GM21786 (cell line): ENCODE data around the gene CIDEC.
A peak's percentile ranks its signal among the peaks of the same experiment; 100 is the strongest.
"Not testable (repeated sequence)": the region's sequence is repeated elsewhere in the genome, so short reads cannot be mapped to it uniquely, and the experiment has no call there.

Source experiments
- ATAC-seq: cut with Tn5 transposase; IDR thresholded peaks from one replicate; pipeline ENCODE4 v1.9.1; 2021; ENCODE audit not compliant: unreplicated experiment

The CIDEC gene

DNA sequence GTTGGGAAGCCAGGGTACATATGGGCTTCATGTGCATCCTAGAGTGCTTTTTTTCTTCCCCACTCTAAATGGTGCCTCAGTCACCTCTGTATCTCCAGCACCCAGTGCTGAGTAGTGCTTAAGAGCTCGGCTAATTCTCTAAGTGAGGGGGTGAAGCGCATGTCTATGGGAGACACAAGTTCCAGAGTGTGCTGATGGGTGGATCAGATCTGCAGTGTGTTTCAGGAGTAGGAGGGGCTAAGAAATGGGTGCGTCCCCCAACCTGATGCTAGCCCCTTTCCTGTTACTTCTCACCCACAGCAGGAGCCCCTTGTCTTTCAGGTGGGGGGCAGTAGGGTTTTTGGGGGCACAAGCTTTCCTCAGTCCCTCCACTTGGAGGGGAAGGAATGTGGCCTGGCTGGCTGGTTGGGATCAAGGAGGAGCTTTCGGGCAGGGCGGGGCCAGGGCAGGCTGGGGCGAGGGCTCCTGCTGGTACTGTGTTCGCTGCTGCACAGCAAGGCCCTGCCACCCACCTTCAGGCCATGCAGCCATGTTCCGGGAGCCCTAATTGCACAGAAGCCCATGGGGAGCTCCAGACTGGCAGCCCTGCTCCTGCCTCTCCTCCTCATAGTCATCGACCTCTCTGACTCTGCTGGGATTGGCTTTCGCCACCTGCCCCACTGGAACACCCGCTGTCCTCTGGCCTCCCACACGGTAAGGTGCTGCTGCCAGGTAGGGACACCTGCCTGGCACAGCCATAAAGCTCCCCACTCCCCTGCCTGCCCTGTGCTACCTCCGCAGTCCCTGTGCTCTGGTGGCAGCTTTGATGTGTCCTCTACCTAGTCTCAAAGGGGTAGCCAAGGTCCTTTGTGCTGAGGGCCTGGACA, 22.6 kb upstream of the CIDEC start, which contains the start of gene IL17RE:
Gene IL17RE, plus strand, starts transcription at position 477 of the 866 bp plus-strand sequence. Its CDS starts 85 bp downstream, at position 562.
- no peak for ATAC-seq

DNA sequence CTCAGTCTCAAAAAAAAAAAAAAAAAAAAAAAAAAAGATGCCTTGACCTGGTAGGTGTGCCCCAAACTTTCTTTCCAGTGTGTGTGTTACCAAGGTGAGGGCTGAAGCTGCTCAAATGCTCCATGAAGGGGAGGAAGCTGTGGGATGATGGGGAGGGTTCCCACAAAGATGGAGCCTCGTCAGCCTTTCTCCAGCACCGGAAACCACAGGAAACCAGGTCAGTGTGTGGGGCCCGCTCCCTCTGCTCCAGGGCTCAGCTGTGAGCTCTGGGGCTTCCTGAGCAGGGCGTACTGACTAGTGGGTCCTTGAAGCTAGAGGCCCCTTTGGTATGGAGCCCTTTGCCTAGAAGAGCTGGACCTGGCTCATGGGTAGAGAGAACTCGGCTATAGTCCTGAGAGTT, 21.9 kb upstream of the CIDEC start:
- ATAC-seq: no peak

DNA sequence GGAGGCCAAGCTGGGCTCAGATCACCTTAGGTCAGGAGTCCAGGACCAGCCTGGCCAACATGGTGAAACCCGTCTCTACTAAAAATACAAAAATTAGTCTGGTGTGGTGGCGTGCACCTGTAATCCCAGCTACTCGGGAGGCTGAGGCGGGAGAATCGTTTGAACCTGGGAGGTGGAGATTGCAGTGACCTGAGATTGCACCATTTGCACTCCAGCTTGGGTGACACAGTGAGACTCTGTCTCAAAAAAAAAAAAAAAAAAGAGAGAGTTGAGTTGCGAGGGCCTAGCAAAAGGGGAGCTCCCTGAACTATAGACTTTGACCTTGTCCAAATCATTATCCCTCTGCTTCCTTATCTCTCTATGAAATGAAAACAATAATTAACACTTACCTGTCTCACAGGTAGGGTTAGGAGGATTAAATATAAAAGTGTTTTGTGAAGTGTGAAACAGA, 20.9 kb upstream of the CIDEC start:
- not testable (repeated sequence) for ATAC-seq

DNA sequence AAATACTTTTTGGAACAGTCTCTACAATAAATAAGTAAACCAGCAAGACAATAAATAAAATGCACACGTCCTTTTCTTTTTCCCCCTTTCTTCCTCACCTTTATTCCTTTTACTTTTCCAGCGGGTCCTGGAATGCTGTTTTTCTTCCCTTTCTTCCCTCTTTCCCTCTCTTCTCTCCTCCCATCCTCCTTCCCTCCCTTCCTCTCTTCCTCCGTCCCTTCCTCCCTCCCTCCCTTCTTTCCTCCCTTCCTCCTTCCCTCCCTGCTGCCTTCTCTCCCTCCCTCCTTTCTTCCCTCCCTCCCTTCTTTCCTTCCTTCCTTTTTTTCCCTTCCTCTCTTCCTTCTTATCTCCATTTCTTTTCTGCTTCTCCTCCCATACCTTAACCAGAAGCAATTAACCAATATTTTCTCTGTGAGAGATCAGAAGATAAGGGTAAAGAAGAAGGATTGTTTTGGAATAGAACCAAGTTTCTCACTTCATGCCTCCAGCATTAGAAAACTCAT, 19.3 kb upstream of the CIDEC start:
- no peak for ATAC-seq

DNA sequence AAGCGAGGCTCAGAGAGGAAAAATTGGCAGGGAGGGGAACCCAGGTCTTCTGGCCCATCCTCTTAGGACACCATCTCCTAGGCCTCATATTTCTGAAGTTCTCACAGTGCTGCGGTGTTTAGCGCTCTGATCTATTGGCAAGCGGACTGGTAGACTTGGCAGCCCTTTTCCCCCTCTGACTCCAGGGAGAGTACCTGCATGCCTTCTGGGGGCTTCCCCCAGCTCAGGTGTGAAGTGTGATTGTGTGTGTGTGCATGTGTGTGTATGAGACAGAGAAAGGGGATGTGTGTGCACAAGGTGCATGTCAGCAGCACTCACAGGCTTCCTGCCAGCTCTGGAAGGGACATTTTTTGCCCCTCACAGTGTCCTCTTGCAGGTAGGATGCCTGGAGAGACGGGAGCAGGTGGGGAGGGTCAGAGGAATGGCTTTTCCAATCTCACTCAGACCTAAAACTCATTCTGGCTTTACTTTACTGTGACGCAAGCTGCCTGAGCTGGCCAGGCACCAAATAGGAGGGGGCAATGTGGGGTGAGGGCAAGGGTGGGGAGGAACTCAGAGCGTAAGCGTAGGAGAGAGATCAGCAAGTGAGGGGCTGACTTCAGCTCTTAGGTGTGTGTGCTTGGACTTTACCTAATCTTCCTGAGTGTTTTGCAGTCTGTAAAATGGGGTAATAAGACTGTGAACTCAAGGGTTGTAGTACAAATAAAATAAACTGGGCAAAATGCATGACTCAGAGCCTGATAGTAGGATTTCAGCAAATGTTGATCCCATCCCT, 18.6 kb upstream of the CIDEC start:
- ATAC-seq: no peak

DNA sequence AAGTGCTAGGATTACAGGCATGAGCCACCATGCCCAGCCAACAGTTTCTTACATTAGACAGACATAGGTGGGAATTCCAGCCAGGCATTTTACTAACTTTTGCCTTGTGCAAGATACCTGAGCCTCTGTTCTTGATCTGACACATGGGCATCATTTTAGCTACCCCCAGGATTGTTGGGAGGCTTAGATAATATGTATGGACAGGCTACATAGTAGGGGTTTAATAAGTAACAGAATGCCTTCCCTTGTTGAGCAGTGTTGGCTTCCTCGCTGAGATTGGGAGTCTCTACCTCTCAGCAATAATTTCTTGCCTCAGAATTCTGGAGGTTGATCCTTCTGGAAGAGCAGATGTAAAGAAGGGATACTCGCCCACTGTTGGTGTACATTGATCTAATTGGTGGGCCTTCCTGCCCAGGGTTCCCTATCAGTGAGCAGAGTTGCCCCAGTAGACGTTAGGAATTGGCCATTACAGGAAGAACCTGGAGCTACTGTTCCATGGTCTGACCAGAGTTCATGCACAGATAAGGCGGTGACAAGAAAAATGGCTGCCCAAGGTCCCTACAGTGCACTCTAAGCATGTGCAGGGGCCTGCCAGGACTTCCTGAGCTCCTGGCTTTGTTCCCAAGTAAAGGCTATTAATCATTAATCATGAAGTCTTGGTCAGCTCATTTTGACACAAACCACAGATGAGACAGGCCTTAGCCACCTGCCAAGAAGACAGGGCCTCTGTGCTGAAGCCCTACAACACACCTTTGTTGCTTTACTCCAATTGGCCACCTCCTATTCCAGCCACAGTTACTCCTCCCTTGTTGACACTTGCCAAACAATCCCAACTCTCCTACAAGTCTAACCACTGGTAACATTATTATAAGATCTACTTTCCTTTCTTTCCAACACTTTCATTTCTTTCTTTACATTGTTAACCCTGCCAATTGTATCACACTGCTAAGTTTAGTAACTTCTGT, 17.6 kb upstream of the CIDEC start:
- peak; percentile 68 for ATAC-seq

DNA sequence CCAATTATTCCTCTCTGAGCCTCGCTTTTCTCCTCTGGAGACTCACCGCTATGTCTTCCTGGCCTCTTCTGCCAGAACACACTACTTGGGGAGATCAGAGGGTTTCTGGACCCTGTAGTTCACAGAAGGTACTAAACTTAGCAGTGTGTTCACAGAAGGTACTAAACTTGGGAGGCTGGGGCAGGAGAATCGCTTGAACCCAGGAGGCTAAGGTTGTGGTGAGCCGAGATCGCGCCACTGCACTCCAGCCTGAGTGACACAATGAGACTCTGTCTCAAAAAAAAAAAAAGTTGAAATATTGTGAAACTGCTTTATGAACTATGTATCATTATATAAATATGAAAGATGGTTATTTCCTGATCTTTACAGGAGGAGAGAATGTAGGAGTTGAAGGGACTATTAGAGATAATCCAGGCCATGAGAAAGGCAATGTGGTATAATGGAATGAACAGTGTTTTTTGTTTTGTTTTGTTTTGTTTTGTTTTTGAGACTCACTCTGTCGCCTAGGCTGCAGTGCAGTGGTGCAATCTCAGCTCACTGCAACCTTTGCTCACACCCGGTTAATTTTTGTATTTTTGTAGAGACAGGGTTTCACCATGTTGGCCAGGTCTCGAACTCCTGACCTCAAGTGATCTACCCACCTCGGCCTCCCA, 16.8 kb upstream of the CIDEC start:
- ATAC-seq: not testable (repeated sequence)

DNA sequence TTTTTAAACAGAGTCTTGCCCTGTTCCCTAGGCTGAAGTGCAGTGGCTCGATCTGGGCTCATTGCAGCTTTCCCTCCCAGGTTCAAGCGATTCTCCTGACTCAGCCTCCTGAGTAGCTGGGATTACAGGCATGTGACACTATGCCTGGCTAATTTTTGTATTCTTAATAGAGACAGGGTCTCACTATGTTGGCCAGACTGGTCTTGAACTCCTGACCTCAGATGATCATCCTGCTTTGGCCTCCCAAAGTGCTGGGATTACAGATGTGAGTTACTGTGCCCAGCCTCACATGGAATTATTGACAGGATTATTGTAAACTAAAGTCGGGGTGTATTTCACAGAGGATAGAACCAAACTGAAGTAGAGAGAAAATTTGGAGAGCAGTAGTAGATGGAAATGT, 15.7 kb upstream of the CIDEC start:
- not testable (repeated sequence) for ATAC-seq

DNA sequence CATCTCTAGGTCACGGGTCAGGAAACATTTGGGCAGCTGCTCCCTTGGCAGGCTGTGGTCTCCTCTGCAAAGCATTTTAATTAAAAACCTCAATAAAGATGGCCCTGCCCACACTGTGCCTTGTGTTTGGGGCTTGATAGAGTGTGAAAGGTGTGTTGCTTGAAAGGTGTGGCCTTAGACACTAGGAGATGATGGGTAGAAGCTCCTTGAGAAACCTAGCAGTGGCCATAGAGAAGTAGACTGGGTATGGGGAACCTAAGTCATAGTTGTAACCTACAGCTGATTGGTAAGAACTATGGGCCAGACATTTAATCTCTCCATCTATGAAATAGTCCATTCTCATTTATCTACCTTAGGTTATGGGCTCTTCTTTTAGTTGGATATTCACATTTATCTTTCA, 13.7 kb upstream of the CIDEC start:
- no peak for ATAC-seq

DNA sequence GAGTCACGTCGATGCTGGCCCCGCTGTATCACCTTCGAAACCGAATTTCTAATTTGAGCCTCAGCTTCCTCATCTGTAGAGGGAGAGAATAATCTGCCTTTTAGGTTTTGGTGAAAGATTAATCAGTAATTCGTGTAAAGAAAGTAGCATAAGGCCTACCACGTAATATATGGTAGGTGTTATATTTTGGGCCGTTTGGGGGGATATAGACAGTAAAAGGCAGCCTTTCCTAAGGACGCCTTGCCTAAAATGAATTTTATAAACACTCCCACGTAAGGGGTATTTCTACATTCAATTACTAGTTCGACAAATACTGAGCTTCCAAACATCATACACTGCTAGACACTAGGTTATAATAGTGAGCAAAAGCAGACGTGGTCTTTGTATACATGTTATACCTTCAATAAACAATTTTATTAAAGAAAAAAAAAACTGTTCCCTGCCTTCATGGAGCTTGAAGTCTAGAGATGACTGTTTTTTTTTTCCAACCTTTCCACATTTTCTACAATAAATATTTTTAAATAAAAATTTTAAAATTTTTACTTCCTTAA, 11.1 kb upstream of the CIDEC start:
- no peak for ATAC-seq

DNA sequence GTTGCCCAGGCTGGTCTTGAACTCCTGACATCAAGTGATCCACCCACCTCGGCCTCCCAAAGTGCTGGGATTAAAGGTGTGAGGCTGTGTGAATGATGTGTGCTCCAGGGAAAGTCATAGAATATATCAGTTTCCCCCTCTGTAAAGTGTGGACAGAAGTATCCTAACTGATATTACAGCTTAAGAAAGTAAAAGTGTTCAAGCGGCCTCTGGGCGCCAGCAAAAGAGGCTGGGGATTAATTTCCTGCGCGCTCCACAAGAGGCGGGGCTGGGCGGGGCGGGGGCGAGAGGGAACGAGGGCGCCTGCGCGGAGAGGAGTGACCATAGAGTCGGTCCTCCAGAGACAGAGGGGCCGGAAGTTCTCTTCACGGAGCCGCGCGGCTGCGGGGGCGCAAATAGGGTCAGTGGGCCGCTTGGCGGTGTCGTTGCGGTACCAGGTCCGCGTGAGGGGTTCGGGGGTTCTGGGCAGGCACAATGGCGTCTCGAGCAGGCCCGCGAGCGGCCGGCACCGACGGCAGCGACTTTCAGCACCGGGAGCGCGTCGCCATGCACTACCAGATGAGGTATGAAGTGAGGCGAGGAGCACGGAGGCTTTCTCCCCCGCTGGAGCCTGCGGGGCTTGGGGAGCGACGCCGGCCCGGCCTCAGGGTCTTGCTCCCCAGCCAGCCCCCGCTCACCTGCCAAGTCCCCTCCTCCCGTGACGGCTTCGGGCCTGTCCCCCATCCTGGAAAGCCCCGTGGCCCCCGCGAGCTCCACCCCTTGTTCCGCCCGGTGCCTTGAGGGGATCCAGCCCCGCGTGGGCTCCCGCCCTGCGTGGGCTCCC, 10.4 kb upstream of the CIDEC start, which contains the start of gene JAGN1:
Gene JAGN1, plus strand, starts transcription at position 362 of the 823 bp plus-strand sequence. Its CDS starts 113 bp downstream, at position 475.
- ATAC-seq: peak; percentile 73

DNA sequence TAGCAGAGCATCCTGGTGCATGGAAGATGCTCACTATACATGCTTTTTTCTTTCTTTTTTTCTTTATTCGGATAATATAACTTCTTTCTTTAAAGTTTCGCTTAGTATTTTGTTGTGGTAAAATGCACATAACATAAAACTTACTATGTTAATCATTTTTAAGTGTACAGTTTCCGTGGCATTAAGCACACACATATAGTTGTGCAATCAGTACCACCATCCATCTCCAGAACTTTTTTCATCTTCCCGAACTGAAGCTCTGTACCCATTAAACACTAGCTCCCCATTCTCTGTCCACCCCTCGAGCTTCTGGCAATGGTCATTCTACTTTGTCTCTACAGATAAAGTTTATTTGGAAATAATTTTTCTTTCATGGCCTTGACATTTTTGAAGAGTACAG, 9.4 kb upstream of the CIDEC start:
- ATAC-seq: no peak

DNA sequence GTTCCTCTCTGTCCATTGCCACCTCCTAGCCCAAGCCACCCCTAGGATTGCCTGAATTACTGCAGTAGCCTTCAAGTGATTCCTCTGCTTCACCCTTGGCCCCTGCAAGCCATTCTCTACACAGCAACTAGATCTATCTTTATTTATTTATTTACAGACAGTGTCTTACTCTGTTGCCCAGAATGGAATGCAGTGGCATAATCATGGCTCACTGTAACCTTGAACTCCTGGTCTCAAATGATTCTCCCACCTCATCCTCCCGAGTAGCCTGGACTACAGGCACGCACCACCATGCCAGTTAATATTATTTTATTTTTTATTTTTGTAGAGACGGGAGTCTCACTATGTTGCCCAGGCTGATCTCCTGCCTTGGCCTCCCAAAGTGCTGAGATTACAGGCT, 8.5 kb upstream of the CIDEC start:
- ATAC-seq: no peak

DNA sequence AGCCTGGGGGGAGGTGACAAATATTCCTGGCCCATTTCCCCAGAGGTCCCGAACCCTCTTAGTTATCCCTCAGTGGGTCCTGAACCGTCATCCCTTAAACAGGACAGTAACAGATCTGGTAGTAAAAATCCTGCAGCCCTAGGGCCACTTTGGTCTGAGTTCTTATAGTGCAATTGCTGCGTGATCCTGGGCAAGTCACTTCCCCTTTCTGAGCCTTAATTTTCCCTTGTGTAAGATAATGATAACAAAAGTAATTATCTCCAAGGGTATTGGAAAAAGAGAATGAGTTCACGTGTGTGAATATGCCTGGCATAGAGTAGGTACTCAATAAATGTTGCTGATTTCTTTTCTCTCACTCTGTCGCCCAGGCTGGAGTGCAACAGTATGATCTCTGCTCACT, 7.4 kb upstream of the CIDEC start:
- ATAC-seq: no peak

DNA sequence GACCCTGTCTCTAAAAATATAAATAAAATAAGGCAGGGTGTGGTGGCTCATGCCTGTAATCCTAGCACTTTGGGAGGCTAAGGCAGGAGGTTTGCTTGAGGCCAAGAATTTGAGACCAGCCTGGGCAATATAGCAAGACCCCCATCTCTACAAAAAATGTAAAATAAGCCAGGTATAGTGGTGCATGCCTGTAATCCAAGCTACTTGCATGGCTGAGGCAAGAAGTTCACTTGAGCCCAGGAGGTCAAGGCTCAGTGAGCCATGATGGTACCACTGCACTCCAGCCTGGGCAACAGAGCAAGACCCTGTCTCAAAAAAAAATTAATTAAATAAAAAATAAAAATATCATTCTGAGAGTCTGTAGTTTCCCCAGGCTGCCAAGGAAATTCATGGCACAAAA, 6.3 kb upstream of the CIDEC start:
- no peak for ATAC-seq

DNA sequence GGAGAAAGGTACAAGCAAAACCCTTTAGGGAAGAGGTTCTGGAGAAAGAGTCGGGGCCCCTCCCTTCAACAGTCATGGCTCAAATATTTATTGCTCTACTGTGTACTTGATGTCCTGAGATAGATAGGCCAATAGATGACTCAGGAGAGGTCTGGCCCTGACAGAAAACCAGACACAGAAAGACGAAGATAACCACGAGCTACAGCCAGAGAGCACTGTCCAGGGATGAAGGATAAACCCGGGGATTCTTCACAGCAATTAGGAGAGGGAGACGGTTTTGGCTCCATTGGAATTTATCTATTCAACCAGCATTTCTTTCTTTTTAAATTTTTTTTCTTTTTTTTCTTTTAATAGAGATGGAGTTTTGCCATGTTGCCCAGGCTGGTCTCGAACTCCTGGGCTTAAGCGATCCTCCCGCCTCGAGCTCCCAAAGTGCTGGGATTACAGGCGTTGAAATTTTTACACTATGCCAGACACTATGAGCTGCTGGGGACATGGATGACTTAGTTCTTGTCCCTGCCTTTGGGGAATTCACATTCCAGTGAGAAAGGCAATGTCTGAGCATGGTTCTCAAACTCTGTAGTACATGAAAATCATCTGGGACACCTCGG, 4.6 kb upstream of the CIDEC start:
- ATAC-seq: no peak

DNA sequence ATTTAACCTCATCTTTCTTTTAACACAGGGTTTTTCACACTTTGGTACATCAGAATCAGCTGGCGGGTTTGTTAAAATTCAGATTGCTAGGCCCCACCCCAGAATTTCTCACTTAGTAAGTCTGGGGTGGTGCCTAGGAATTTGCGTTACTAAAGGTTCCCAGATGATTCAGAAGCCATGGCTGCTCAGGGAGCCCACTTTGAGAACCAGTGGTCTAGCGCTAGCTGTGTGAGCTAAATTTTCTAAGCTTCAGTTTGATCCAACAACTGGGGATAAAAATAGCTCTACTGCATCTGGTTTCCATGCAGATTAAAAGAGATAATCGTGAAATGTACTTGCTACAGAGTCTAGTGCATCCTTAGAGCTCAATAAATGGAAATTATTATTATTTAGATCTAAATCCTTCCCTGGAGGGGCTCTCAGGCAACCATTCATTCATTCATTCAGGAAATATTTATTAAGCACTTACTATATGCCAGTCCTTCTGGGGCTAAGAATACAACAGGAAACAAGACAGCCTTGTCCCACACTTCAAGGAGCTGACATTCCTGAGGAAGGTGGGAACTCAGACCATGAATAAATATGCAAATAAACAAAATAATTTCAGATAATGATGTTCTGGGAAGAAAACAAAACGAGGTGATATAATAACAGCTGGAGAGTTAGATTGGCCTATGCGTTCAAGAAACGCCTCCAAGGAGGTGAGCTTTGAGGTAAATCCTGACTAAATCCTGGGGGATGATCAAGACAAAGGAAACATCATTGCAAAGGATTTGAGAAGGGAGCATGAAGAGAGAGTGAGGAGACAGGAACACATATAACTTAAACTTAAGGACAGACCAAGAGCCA, 3.9 kb upstream of the CIDEC start:
- no peak for ATAC-seq

DNA sequence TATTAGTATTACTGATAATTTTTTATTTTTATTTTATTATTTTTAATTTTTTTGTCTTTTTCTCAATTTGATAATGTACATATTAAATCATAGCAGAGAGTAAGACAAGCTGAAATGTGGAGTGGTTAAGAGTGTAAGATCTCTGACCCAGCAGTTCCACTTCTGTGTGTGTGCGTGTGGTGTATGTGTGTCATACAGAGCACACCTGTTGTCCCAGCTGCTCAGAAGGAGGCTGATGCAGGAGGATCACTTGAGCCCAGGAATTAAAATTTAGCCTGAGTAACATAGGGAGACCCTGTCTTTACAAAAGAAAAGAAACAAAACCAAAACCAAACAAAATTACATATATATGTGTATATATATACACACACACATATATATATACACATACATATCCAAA, 1.4 kb upstream of the CIDEC start:
- no peak for ATAC-seq
